HTR-8/SVneo (cell line): ENCODE results near the gene EML3.
"Not testable (repeated sequence)": the region's sequence is repeated elsewhere in the genome, so short reads cannot be mapped to it uniquely, and the experiment has no call there.

Experiments used
- DNase-seq: peaks from one replicate; pipeline ENCODE4 v3.0.0; 2011; ENCODE audit warnings: low spot score, mixed read lengths; ENCODE audit not compliant: insufficient read length
- FAIRE-seq: peaks from 2 replicates; lab custom pipeline; 2011; peaks lifted over from hg19 to GRCh38; lab: Jason Lieb, UNC

The EML3 gene

DNA sequence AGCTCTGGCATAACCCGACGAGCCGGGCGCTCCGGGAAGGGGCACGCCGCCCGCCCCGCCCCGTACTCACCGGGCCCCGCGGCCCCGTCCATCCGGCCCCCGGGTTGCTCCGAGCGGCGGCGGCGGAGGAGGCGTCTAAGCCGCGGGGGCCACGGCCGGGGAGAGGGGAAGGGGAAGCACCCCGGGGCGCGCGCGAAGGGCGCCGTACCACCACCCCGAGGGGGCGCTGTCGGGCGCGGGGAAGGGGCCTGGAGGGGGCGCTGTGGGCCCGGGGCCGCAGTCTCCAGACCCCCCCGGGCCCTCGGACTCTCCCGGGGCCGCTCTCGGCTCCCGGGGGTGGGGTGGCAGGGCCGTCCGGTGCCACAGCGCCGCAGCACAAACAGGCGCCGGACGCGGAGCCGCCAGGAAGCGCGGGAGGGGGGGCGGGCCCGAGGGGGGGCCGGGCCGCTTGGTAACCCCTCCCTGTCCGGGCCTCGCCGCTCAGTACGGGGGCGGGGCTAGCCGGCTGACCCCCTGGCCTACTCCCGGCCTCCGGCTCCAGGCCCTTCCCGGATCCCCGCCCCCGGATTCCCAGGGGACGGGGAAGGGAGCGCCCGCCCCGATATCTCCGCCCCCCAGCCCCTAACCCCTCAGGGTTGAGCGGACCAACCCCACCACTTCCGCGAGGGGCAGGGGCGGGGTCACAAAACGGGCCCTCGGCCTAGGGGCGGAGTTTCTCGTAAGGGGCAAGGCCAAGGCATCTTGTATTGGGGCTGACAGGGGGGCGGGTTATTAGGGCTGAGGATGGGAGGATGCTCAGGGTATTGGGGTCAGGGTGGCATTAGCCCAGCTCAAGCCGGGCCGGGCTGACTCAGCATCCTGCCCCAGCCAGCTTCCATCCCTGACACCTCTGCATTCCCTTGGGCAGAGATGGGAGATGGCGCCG is at the start of gene EML3, which contains the start of gene ROM1:
Gene EML3, minus strand, starts transcription at position 410 of the 925 bp plus-strand sequence. Its CDS starts 318 bp downstream, at position 92.
Gene ROM1, plus strand, starts transcription at position 892 of the 925 bp plus-strand sequence. Its CDS starts 25 bp downstream, at position 917.
- DNase-seq, result peak; percentile 83
- FAIRE-seq, result peak; percentile 69

GRCh38 chr11:62656796-62657429 is 44.3 kb upstream of the EML3 start:
- no peak for FAIRE-seq
- no peak for DNase-seq

DNA sequence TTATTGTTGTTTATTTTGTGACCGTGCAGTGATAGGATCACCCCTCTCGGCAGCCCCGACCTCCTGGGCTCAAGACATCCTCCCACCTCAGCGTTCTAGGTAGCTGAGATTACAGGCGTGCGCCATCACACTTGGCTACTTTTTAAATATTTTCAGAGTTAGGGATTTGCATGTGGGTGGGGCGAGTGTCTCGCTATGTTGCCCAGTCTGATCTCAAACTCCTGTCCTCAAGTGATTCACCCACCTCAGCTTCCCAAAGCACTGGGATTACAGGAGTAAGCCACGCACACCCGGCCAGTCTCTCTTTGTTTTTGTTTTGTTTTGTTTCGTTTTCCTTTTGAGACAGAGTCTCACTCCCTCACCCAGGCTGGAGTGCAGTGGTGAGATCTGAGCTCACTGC is 41.7 kb upstream of the EML3 start:
- no peak for FAIRE-seq
- no peak for DNase-seq

DNA sequence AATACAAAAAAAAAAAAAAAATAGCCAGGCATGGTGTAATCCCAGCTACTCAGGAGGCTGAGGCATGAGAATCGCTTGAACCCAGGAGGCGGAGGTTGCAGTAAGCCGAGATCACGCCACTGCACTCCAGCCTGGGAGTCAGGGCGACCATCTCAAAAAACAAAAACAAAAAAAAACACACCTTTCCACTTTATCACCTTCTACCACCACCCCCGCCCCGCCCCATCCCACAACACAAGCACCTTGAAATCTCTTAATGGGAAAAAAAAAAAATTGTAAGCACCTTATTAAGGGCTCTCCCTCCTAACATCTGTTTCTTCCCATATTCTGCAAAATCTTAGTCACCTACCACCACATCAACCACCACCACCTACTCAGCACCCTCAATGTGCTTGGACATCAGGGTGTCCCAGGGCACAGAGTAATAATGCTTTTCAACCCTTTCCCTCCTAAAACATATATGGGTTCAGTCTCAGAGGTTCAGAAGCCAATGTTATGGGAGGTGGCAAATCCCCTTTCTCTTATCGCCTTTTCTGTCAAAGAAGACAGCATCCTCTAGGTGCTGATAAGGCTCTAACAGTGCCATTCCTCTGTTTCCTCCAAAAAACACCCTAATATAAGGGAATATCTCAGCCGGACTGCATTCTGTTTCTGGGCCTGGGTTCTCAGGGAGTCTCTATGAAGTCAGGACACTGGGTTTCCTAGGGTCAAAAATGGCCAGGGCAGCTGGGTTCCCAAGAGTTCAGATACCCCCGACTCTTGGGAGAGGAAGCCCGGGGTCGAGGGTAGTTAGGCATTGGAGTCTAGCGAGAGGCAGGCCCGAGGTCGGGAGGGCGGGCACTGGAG is 39.8 kb upstream of the EML3 start:
- no peak for FAIRE-seq
- DNase-seq, result no peak

GRCh38 chr11:62650283-62650682 is 37.7 kb upstream of the EML3 start:
- FAIRE-seq, DNase-seq: not testable (repeated sequence)

GRCh38 chr11:62649486-62649885 is 36.9 kb upstream of the EML3 start:
- DNase-seq (no peak), FAIRE-seq (no peak)

GRCh38 chr11:62648967-62649364 is 36.4 kb upstream of the EML3 start:
- no peak for DNase-seq
- FAIRE-seq, result no peak

DNA sequence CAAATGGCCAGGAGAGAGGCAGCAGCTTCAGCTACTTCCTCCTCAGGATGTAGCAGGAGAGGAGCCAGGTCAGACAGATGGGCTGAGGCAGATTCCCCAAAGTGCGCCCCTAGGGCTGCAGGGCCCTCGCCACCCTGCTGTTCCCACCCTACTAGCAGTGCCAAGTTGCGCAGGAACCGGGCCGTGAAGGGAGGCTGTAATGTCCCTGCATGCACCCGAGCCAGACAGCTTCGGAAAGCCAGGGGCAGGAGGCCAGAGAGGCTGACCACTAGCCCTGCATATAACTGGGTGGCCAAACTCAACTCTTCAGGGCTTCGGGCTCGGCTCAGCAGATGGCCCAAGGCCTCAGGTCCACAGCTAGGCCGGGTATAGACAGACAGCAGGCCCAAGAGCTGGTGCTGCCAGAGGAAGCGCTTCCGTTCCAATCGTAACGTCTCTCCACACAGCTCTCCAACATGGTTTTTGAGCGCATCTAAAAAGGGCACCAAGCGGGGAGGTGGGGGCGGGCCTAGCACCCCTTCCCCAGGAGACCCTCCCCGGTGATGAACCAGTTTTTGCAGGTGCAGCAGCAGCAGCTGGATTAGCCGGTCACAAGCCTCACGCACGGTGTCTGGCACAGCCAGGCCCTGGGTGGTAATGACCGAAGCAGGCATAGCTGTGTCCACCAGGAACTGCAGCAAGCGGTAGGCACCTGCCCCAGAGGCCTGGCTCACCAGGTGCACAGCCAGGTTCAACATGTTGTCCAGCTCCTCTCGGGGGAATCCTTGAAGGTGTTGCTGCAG is 35.8 kb upstream of the EML3 start:
- FAIRE-seq (no peak), DNase-seq (no peak)

DNA sequence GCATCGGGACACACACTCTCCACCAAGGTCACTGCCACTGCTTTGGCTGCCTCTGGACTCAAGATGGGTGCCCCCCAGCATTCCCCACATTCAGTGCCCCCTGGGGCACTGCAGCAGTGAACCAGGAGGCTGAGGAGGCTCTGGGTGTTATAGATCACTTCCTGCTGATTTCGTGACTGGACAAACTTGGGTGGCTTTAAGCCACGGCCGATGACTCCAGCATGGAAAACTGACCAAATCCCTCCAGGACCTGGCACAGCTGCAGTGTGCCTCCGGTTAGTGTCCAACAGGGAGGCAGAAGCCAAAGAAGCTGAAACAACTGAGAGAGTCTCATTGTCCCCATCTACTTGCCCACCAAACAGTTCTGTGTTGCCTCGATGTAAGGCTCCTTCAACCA is 35.0 kb upstream of the EML3 start:
- DNase-seq (no peak), FAIRE-seq (no peak)

DNA sequence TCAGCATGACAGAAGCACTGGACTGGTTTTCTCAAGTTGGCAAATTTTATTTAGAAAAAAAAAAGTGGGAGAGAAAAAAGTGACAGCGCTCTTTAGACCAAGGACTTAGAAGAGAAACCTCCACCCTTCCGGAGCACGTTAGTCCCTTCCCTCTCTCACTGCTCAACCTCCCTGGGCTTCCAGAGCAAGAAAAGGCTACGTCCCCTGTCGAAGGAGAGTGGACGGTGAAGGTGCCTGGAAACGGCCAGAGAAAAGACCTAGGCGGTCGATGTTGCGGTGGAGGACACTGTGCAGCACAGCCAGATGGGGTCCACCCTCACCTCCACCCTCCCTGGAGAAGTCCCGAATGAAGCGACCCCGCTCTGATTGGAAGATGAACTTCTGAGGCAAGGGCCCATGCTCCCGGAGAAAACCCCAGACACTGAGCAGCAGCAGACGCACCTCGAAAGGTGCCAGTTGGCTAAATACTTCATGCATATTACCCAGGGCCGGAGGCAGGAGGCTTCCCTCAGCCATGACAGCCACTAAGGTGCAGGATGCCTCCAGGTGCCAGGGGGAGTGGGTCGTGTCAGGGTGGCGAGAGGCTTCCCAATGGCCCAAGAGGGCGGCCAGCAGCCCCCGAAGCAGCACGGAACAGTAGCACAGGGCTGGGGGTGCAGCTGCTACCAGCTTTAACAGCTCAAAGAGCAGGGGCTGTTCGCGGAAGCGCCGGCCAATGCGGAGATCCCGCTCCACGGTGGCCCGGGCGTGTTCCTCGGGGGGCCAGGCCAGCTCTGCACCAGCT is 34.4 kb upstream of the EML3 start:
- no peak for DNase-seq
- FAIRE-seq, result no peak

GRCh38 chr11:62645946-62646824 is 33.6 kb upstream of the EML3 start, which contains the start of gene GANAB:
GANAB (minus strand) TSS chr11:62646613; CDS start chr11:62646599, 14 bp downstream.
- peak; percentile 99 for DNase-seq
- FAIRE-seq, result no peak

- FAIRE-seq (no peak), DNase-seq (no peak)
These were observed 33.0 kb upstream of the EML3 start for GRCh38 chr11:62645671-62645945.

DNA sequence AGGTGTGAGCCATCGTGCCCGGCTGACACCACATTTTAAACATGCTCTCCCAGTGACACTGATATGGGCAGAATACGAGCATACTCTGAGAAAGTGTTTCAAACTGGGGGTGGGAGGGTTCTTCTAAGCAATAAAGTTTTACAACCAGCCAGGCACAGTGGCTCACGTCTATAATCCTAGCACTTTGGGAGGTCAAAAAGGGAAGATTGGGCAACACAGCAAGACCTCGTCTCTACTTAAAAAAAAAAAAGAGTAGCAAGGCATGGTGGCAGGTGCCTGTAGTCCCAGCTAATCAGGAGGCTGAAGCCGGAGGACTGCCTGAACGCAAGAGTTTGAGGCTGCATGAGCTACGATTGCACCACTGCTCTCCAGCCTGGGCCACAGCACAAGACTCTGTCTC is 31.6 kb upstream of the EML3 start:
- FAIRE-seq (no peak), DNase-seq (no peak)

GRCh38 chr11:62632492-62632891 is 19.9 kb upstream of the EML3 start:
- DNase-seq (no peak), FAIRE-seq (no peak)

GRCh38 chr11:62627713-62628112 is 15.1 kb upstream of the EML3 start:
- DNase-seq (no peak), FAIRE-seq (no peak)

DNA sequence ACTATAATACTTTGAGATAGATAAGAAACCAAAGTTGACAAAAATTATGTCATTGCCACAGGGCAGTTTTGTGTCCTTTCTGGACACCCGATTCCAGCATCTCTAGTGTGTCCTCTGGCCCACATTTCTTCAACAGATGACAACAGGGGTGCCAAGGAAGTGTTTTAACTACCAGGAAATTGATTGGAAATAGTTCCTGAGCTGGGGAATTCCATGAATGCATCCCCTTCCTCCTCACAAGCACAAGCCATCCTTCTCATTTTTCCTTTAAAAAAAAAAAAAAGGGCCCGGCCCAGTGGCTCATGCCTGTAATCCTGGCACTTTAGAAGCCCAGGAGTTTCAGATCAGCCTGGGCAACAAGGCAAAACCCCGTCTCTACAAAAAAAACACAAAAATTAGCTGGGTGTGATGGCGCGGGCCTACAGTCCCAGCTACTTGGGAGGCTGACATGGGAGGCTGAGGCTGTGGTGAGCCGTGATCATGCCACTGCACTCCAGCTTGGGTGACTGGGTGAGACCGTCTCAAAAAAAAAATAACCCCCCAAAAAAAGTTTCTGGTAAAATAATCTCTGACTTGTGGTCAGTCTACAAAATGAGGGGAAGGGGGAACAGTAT is 10.0 kb upstream of the EML3 start:
- FAIRE-seq, result no peak
- no peak for DNase-seq

DNA sequence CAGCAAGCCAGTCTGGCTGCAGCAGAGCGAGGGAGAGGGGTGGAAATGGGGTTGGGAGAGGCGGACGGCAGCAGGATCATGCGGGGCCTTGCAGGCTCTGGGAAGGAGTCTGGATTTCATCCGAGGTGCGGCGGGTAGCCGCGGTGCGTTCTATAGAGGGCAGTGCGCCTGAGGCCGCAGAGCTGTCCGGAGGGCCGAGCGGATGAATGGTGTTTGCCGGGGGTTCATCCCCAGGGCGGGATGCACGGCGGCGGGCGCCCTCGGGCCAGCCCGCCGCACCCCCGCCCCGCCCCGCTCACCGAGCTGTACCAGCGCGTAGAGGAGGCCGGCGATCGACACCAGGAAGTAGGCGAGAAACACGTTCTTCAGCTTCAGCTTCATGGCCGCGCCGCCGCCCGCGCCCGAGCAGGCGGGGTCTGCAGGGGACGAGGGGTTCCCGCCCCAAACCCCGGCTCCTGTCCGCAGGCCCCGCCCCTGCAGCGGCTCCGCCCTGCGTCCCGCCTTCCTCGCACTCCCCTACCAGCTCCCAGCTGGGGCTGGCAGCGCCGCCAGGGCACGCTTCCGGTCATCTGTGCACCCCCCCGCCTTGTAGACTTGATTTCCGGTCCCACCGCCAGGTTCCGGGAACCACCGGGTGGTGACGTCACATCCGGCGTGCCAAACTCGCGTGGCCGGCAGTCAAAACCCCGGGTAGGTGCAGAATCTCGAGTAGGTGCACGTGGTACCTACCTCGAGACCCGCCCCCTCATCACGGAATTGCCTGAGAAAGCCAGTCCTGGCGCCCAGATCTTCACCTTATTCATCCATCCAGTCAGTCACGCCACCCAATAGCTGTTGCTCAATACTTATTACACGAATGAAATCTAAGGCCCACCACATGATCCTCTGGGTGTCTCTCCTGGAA is 9.2 kb upstream of the EML3 start, which contains the start of gene B3GAT3:
Gene B3GAT3, minus strand, starts transcription at position 420 of the 904 bp plus-strand sequence. Its CDS starts 39 bp downstream, at position 381.
- peak; percentile 99 for DNase-seq
- FAIRE-seq, result peak; percentile 58
